Muscle layer of duodenum (tissue), 2 donors: ENCODE results near the gene SSX2IP.
"Not testable (repeated sequence)": the region's sequence is repeated elsewhere in the genome, so short reads cannot be mapped to it uniquely, and the experiment has no call there.

ENCODE experiments used
- H3K27ac ChIP-seq: one replicate; pipeline ENCODE4 v1.7.0; 2013; ENCODE audit warnings: mild to moderate bottlenecking, low read length
- H3K27me3 ChIP-seq: one replicate; pipeline ENCODE4 v1.7.0; 2013; ENCODE audit warnings: low read depth, mild to moderate bottlenecking, control low read depth, low read length
- H3K36me3 ChIP-seq, 2 donors: one replicate each; pipeline ENCODE4 v1.7.0; 2013; ENCODE audit warnings: low read length in 2 of 2, control low read depth in 1 of 2, mild to moderate bottlenecking in 1 of 2; ENCODE audit not compliant: insufficient read depth in 2 of 2, control insufficient read depth in 1 of 2
- H3K4me1 ChIP-seq, 2 donors: one replicate each; pipeline ENCODE4 v1.7.0; 2013; ENCODE audit warnings: low read length in 2 of 2, mild to moderate bottlenecking in 2 of 2, control low read depth in 1 of 2, moderate library complexity in 1 of 2; ENCODE audit not compliant: insufficient read depth in 2 of 2, control insufficient read depth in 1 of 2
- H3K4me3 ChIP-seq, 2 donors: one replicate each; pipeline ENCODE4 v1.7.0; 2013; ENCODE audit warnings: low read length in 2 of 2, low read depth in 1 of 2, mild to moderate bottlenecking in 1 of 2
- H3K9me3 ChIP-seq, 2 donors: one replicate each; pipeline ENCODE4 v1.7.0; 2013; ENCODE audit warnings: low read length in 2 of 2, control low read depth in 1 of 2, mild to moderate bottlenecking in 1 of 2; ENCODE audit not compliant: control insufficient read depth in 1 of 2
- donor health status: healthy.

Gene SSX2IP

GRCh38 chr1:84611091-84611490 lies 79.2 kb downstream of the SSX2IP start:
- no peaks in the 10 kb centered on the region for H3K36me3 ChIP-seq
- no peak overlapping the region for H3K27ac ChIP-seq
- H3K27me3 ChIP-seq = no peaks in the 10 kb centered on the region
- H3K9me3 ChIP-seq = peaks cover 0 to 2% of the 10 kb centered on the region in 2 donors
- no peak overlapping the region for H3K4me3 ChIP-seq
- H3K4me1 ChIP-seq = no peaks in the 10 kb centered on the region

- Histone ChIP-seq H3K36me3 (peaks cover 0 to 4% of the 10 kb centered on the region in 2 donors), H3K9me3 (peaks cover 4 to 8% of the 10 kb centered on the region in 2 donors), H3K4me3 (no peak overlapping the region), H3K27ac (no peak overlapping the region), H3K27me3 (no peaks in the 10 kb centered on the region), H3K4me1 (peaks cover 0 to 7% of the 10 kb centered on the region in 2 donors)
Observed at GRCh38 chr1:84606977-84607376, 83.3 kb downstream of the SSX2IP start.

GRCh38 chr1:84605157-84605556 lies 85.1 kb downstream of the SSX2IP start:
- no peak overlapping the region for H3K4me3 ChIP-seq
- peaks cover 0 to 7% of the 10 kb centered on the region in 2 donors for H3K4me1 ChIP-seq

GRCh38 chr1:84603941-84604830 lies 86.1 kb downstream of the SSX2IP start:
- peaks cover 0 to 4% of the 10 kb centered on the region in 2 donors for H3K36me3 ChIP-seq
- peaks cover 4 to 8% of the 10 kb centered on the region in 2 donors for H3K9me3 ChIP-seq
- H3K27ac ChIP-seq = peak overlapping the region; percentile 65
- H3K27me3 ChIP-seq = no peaks in the 10 kb centered on the region
- peaks cover 0 to 7% of the 10 kb centered on the region in 2 donors for H3K4me1 ChIP-seq
- H3K4me3 ChIP-seq = peak overlapping the region; percentile 18 to 42

More at GRCh38 chr1:84605157-84605556, 85.1 kb downstream of the SSX2IP start:
- Histone ChIP-seq H3K9me3 (peaks cover 4 to 8% of the 10 kb centered on the region in 2 donors), H3K36me3 (peaks cover 0 to 4% of the 10 kb centered on the region in 2 donors), H3K27ac (no peak overlapping the region), H3K27me3 (no peaks in the 10 kb centered on the region)

GRCh38 chr1:84603223-84603622 lies 87.0 kb downstream of the SSX2IP start:
- H3K27me3 ChIP-seq = no peaks in the 10 kb centered on the region
- no peak overlapping the region for H3K4me3 ChIP-seq
- H3K9me3 ChIP-seq = peaks cover 4 to 8% of the 10 kb centered on the region in 2 donors
- peaks cover 5 to 7% of the 10 kb centered on the region in 2 donors for H3K4me1 ChIP-seq
- H3K36me3 ChIP-seq = peaks cover 0 to 4% of the 10 kb centered on the region in 2 donors
- peak overlapping the region; percentile 65 for H3K27ac ChIP-seq

GRCh38 chr1:84600796-84601195 lies 89.5 kb downstream of the SSX2IP start:
- H3K27ac ChIP-seq = no peak overlapping the region
- peaks cover 0 to 8% of the 10 kb centered on the region in 2 donors for H3K9me3 ChIP-seq
- H3K36me3 ChIP-seq = peaks cover 0 to 4% of the 10 kb centered on the region in 2 donors
- no peaks in the 10 kb centered on the region for H3K27me3 ChIP-seq
- H3K4me1 ChIP-seq = peaks cover 5 to 7% of the 10 kb centered on the region in 2 donors
- H3K4me3 ChIP-seq = no peak overlapping the region

- H3K36me3 ChIP-seq = peaks cover 0 to 4% of the 10 kb centered on the region in 2 donors
- H3K4me3 ChIP-seq = no peak overlapping the region
- H3K27me3 ChIP-seq = no peaks in the 10 kb centered on the region
- H3K9me3 ChIP-seq = no peaks in the 10 kb centered on the region
- H3K27ac ChIP-seq = no peak overlapping the region
- peaks cover 5 to 7% of the 10 kb centered on the region in 2 donors for H3K4me1 ChIP-seq
Observed at GRCh38 chr1:84598846-84599741, 91.2 kb downstream of the SSX2IP start.

GRCh38 chr1:84598418-84598817 lies 91.8 kb downstream of the SSX2IP start:
- no peaks in the 10 kb centered on the region for H3K27me3 ChIP-seq
- H3K27ac ChIP-seq = no peak overlapping the region
- peaks cover 5% of the 10 kb centered on the region in 2 donors for H3K4me1 ChIP-seq
- H3K4me3 ChIP-seq = no peak overlapping the region
- H3K36me3 ChIP-seq = peaks cover 0 to under 1% of the 10 kb centered on the region in 2 donors
- H3K9me3 ChIP-seq = no peaks in the 10 kb centered on the region

- Histone ChIP-seq H3K27ac (no peak overlapping the region), H3K36me3 (no peaks in the 10 kb centered on the region), H3K4me1 (peaks cover 0 to 5% of the 10 kb centered on the region in 2 donors), H3K4me3 (no peak overlapping the region), H3K9me3 (no peaks in the 10 kb centered on the region), H3K27me3 (no peaks in the 10 kb centered on the region)
Observed at GRCh38 chr1:84597011-84597410, 93.2 kb downstream of the SSX2IP start.

- H3K4me3 ChIP-seq, H3K36me3 ChIP-seq, H3K27me3 ChIP-seq, H3K4me1 ChIP-seq, H3K27ac ChIP-seq, H3K9me3 ChIP-seq: not testable (repeated sequence)
Observed at GRCh38 chr1:84594959-84595358, 95.3 kb downstream of the SSX2IP start.
